Kidney (tissue), 14 donors: ENCODE measurements around the gene PLCL2. TPM values are rescaled to one million over a fixed set of nuclear protein-coding genes. Genes with fewer than 3 reads are reported as not detected.
A peak's percentile ranks its signal among the peaks of the same experiment; 100 is the strongest.

Experiments used
- DNase-seq, 5 donors: peaks; one replicate each; pipeline ENCODE4 v3.0.0-alpha.2; 2013 to 2020
- FAIRE-seq: peaks from 2 replicates; lab custom pipeline; 2012; peaks lifted over from hg19 to GRCh38; lab: Jason Lieb, UNC
- H3K27ac ChIP-seq, 2 donors: one replicate each; pipeline ENCODE4 v1.7.0; 2013; ENCODE audit warnings: low read depth in 2 of 2, low read length in 2 of 2, inconsistent platforms in 1 of 2
- H3K27me3 ChIP-seq: one replicate; pipeline ENCODE4 v1.7.1; 2013; ENCODE audit warnings: low read length, inconsistent platforms; ENCODE audit not compliant: control insufficient read depth, insufficient read depth
- H3K36me3 ChIP-seq, 3 donors: one replicate each; pipeline versions ENCODE4 v1.7.0 to v1.7.1; 2013; ENCODE audit warnings: low read length in 3 of 3, control low read depth in 1 of 3, inconsistent platforms in 1 of 3; ENCODE audit not compliant: insufficient read depth in 3 of 3, control insufficient read depth in 2 of 3
- H3K4me1 ChIP-seq, 3 donors: one replicate each; pipeline versions ENCODE4 v1.7.0 to v1.7.1; 2013; ENCODE audit warnings: low read length in 3 of 3, inconsistent platforms in 1 of 3, low read depth in 1 of 3; ENCODE audit not compliant: control insufficient read depth in 2 of 3, insufficient read depth in 2 of 3
- H3K4me3 ChIP-seq, 3 donors: one replicate each; pipeline versions ENCODE4 v1.7.0 to v1.8.1; 2013; ENCODE audit warnings: low read length in 3 of 3, control low read depth in 1 of 3, inconsistent platforms in 1 of 3
- H3K9ac ChIP-seq, 3 donors: one replicate each; pipeline versions ENCODE4 v1.7.0 to v1.7.1; 2013; ENCODE audit warnings: low read length in 3 of 3, control low read depth in 1 of 3, inconsistent platforms in 1 of 3
- H3K9me3 ChIP-seq, 3 donors: one replicate each; pipeline versions ENCODE4 v1.7.0 to v1.7.1; 2013; ENCODE audit warnings: low read length in 3 of 3, control low read depth in 1 of 3, inconsistent platforms in 1 of 3; ENCODE audit not compliant: control insufficient read depth in 2 of 3, insufficient read depth in 1 of 3
- intact Hi-C: fragments of 100-400 bp; cut with DNase I; formaldehyde crosslinking; loops from one replicate; pipeline ENCODE4 v1.11.1; 2022
- polyA plus RNA-seq: library from polyadenylated mRNA; stranded (reverse); fragments of 350-450 nt; fragmentation: Illumina TruSeq; extraction: RNeasy Lipid Tissue Mini Kit (QIAGEN cat#74804); gene quantifications from one replicate; pipeline ENCODE4 v1.2.3, GENCODE V29; 2014; ENCODE audit warnings: low read depth, low replicate concordance; ENCODE audit not compliant: insufficient read depth
- total RNA-seq: library from RNA; stranded (reverse); fragmentation: NEBNext Ultra II Directional; extraction: Animal tissue kit (Norgen Biotek cat#: 25700); gene quantifications from one replicate; pipeline ENCODE4 v1.2.1, GENCODE V29; 2021
- TF ChIP-seq, protein P1 (sequence below): IDR thresholded peaks from 3 replicates; pipeline ENCODE4 v1.5.1; 2012; ENCODE audit warnings: mild to moderate bottlenecking, moderate library complexity, borderline replicate concordance; ENCODE audit not compliant: insufficient read depth; ENCODE audit errors: extremely low read depth
- donor health status: control.
- donor health status: control.
- donor health status: control.
- donor health status: control.
- donor health status: control.
- donor health status: DM: yes; HTN: yes; CAD: no.
- donor health status: Normal renal cell carcinoma (clear cell type).

The PLCL2 gene
- total and polyA plus RNA-seq, 2 donors from 2014 or later = 10.5 to 19.1 TPM

- peaks cover 0 to 7% (median 3%) of the 10 kb centered on the region in 3 donors for H3K4me1 ChIP-seq
- H3K9ac ChIP-seq = no peak overlapping the region
- H3K4me3 ChIP-seq = no peak overlapping the region
- H3K36me3 ChIP-seq = no peaks in the 10 kb centered on the region
- no peaks in the 10 kb centered on the region for H3K27me3 ChIP-seq
- no peak for FAIRE-seq
- no peaks in the 10 kb centered on the region for H3K9me3 ChIP-seq
- H3K27ac ChIP-seq = peak overlapping the region in 1 of 2 donors; percentile 45
- intact Hi-C loops = no loop called here
- TF ChIP-seq, protein P1, sequence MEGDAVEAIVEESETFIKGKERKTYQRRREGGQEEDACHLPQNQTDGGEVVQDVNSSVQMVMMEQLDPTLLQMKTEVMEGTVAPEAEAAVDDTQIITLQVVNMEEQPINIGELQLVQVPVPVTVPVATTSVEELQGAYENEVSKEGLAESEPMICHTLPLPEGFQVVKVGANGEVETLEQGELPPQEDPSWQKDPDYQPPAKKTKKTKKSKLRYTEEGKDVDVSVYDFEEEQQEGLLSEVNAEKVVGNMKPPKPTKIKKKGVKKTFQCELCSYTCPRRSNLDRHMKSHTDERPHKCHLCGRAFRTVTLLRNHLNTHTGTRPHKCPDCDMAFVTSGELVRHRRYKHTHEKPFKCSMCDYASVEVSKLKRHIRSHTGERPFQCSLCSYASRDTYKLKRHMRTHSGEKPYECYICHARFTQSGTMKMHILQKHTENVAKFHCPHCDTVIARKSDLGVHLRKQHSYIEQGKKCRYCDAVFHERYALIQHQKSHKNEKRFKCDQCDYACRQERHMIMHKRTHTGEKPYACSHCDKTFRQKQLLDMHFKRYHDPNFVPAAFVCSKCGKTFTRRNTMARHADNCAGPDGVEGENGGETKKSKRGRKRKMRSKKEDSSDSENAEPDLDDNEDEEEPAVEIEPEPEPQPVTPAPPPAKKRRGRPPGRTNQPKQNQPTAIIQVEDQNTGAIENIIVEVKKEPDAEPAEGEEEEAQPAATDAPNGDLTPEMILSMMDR = no peak
- DNase-seq = no peak
These were observed 19.4 kb upstream of the PLCL2 start for GRCh38 chr3:16865335-16865734.

DNA sequence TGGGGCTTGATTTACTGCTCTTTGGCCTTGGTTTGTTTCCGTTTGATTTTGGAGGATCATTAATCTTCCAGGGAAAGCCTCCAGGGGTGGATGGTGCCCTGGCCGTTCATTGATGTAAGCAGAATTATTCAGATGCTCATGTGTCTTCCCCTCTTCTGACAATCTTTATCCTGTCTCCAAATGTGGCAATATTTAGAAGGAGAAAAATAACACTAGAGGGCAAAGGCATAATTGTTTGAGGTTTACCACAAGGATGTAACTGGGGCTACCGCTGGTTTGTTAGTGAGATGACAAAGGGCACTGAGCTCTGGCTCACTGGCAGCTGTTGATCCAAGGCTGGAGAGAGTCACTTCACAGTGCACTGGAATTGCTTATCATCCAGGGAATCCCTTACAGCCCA lies 18.2 kb upstream of the PLCL2 start:
- TF ChIP-seq, protein P1 = no peak
- Histone ChIP-seq H3K36me3 (no peaks in the 10 kb centered on the region), H3K4me3 (no peak overlapping the region), H3K9me3 (no peaks in the 10 kb centered on the region), H3K27me3 (no peaks in the 10 kb centered on the region), H3K4me1 (peaks cover 0 to 7% (median 3%) of the 10 kb centered on the region in 3 donors), H3K9ac (no peak overlapping the region), H3K27ac (no peak overlapping the region)
- FAIRE-seq (no peak), DNase-seq (no peak)
- intact Hi-C loops = no loop called here

DNA sequence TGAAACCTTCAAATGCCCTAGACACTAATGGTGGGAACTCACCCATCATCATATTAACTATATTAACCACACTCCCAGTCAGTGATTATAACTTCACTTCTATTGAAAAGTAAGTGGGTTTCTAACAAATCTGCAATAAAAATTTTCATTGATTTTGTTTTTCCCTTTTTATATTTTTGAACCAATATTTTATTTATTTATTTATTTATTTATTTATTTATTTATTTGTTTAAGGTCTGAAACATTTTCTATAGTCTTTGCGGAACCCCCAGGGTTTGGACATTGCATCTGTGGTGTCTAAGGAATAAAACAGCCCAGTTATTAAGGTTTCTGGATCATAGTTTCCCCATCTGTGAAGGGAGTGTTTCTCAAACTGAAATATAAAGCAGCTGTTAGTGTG lies 16.2 kb upstream of the PLCL2 start:
- FAIRE-seq (peak; percentile 93), DNase-seq (no peak)
- Histone ChIP-seq H3K9me3 (no peaks in the 10 kb centered on the region), H3K36me3 (no peaks in the 10 kb centered on the region), H3K27ac (no peak overlapping the region), H3K4me3 (no peak overlapping the region), H3K9ac (no peak overlapping the region), H3K4me1 (peaks cover 0 to 7% (median 3%) of the 10 kb centered on the region in 3 donors), H3K27me3 (no peaks in the 10 kb centered on the region)
- TF ChIP-seq, protein P1 = no peak
- intact Hi-C loops = no loop called here
